Retinal pigment epithelial cell (primary cell): ENCODE measurements around the gene ST3GAL6.

ENCODE experiments used
- DNase-seq: peaks from one replicate; pipeline ENCODE4 v3.0.0-alpha.2; 2010; ENCODE audit warnings: low read depth
- H3K4me3 ChIP-seq: 2 replicates; pipeline ENCODE4 v1.5.1; 2011; ENCODE audit warnings: mild to moderate bottlenecking, low read length, control low read depth, moderate library complexity
- TF ChIP-seq, protein P1 (sequence below): conservative IDR thresholded peaks from 2 replicates; pipeline ENCODE4 v1.5.1; 2011; ENCODE audit warnings: low read depth, low read length, control low read depth, inconsistent platforms

The ST3GAL6 gene

DNA sequence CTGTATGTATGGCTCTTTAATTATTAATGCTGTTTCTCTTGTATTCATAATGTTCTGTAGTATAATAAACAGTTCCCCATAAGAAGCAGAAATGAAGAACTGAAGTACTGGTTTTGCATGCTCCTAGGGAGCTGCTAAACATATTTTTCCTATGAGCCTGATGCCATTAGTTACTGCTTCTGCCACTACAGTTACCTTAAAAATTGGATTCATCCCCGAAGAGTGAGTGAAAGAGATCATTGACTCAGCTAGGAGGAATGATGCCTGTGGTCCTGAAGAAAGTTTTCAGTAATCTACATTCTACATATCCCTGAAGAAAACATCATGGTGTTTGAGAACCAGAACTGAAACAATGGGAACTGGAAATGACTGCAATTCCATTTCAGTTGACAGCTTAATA lies 37.1 kb upstream of the ST3GAL6 start:
- TF ChIP-seq, protein P1, sequence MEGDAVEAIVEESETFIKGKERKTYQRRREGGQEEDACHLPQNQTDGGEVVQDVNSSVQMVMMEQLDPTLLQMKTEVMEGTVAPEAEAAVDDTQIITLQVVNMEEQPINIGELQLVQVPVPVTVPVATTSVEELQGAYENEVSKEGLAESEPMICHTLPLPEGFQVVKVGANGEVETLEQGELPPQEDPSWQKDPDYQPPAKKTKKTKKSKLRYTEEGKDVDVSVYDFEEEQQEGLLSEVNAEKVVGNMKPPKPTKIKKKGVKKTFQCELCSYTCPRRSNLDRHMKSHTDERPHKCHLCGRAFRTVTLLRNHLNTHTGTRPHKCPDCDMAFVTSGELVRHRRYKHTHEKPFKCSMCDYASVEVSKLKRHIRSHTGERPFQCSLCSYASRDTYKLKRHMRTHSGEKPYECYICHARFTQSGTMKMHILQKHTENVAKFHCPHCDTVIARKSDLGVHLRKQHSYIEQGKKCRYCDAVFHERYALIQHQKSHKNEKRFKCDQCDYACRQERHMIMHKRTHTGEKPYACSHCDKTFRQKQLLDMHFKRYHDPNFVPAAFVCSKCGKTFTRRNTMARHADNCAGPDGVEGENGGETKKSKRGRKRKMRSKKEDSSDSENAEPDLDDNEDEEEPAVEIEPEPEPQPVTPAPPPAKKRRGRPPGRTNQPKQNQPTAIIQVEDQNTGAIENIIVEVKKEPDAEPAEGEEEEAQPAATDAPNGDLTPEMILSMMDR, result no peak
- no peak for DNase-seq
- H3K4me3 ChIP-seq, result no peak overlapping the region

DNA sequence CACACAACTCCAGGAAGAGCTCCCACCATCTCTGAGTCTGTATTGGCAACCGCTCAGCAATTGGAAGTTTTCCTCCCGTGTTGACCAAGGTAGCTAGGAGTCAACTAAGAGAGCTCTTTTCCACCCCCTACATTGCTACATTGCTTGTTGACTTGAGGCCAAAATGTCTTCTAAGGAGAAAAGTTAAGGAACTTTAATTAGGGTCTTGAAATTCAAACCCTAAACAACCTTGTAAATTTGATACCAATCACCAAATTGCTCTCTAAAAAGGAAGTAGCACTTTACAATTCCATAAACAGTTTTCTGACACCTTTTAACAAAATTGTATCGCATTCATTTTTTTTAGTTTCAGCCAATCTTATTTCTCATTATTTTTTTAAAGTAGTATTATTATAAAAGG lies 35.5 kb upstream of the ST3GAL6 start:
- TF ChIP-seq, protein P1, result no peak
- no peak for DNase-seq
- no peak overlapping the region for H3K4me3 ChIP-seq

DNA sequence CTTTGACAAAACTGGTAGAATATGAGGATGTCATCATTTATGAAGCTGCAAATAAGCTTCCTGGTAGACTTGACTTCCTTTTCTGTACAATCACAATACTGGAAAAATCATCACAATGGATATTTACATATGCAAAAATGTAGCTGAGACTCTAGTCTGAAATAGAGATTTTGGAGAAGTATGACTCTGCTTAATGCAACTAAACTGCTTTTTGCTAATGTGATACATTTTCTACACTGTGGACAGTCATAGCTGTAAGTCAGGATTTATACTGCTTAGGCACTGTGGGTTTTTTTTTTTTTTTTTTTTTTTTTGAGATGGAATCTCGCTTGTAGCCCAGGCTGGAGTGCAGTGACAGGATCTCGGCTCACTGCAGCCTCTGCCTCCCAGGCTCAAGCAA lies 34.5 kb upstream of the ST3GAL6 start:
- no peak overlapping the region for H3K4me3 ChIP-seq
- TF ChIP-seq, protein P1, result no peak
- DNase-seq, result no peak

DNA sequence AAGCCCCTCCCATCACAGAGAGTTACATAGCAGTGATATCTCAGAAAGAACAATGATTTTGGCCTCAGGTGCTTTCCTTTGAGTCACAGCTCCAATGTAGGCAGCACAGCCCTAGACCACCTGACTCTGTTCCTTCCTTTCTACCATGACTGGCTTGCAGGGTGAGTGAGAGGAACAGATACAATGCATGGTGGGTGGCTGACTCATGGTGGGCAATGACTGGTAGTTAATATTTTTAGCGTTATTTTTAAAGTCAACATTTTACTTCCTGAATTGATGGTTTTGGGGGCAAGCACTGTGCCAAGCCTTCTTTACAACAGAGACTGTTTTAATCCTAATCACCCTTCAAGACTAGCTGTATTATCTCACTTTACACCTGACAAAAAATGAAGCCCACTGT lies 32.8 kb upstream of the ST3GAL6 start:
- H3K4me3 ChIP-seq, result no peak overlapping the region
- no peak for DNase-seq
- TF ChIP-seq, protein P1, result no peak

DNA sequence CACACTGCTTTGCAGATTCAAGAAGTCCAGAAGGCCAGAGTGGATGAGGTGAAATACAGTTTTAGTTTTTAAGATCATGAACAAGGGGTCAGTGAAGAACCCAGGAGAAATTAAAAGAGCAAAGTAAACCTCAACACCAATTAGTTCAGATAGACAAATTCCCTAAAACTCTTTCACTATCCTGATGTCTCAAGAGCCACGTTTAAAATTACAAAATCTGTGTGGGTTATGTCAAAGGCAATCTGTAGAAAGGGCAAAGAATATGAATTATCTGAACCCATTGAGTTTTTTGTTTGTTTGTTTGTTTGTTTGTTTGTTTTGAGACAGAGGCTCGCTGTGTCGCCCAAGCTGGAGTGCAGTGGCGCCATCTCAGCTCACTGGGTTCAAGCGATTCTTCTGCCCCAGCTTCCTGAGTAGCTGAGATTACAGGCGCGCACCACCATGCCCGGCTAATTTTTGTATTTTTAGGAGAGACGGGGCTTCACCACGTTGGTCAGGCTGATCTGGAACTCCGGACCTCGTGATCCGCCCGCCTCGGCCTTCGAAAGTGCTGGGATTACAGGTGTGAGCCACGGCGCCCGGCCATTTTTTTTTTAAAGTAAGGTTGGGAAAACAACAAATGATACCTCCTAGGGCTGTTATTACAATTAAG lies 32.1 kb upstream of the ST3GAL6 start:
- TF ChIP-seq, protein P1, result no peak
- no peak for DNase-seq
- H3K4me3 ChIP-seq, result no peak overlapping the region

DNA sequence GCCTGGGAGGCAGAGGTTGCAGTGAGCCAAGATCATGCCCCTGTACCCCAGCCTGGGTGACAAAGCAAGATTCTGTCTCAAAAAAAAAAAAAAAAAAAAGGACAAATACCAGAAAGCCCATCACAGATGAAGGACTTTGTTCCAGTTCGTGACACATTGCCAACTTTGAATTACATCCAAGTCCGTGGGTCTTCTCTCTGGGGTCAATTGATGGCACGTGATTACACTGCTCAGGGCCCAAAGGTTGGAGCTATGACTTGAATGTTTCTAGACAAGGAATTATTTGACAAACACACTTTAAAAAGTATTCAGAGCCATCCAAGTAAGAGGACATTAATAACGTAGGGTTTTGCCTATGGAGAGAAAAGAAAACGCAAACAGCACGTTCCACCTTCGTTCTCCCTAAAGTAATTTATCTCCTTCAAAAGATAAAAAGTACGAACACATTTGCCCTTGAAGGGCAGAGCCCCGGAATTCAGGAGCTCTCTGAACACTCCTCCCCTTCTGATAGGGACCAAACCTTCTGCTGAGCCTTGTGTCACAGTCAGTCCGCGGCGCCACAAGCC lies 31.3 kb upstream of the ST3GAL6 start:
- peak overlapping the region; percentile 90 for H3K4me3 ChIP-seq
- DNase-seq, result no peak
- TF ChIP-seq, protein P1, result no peak

DNA sequence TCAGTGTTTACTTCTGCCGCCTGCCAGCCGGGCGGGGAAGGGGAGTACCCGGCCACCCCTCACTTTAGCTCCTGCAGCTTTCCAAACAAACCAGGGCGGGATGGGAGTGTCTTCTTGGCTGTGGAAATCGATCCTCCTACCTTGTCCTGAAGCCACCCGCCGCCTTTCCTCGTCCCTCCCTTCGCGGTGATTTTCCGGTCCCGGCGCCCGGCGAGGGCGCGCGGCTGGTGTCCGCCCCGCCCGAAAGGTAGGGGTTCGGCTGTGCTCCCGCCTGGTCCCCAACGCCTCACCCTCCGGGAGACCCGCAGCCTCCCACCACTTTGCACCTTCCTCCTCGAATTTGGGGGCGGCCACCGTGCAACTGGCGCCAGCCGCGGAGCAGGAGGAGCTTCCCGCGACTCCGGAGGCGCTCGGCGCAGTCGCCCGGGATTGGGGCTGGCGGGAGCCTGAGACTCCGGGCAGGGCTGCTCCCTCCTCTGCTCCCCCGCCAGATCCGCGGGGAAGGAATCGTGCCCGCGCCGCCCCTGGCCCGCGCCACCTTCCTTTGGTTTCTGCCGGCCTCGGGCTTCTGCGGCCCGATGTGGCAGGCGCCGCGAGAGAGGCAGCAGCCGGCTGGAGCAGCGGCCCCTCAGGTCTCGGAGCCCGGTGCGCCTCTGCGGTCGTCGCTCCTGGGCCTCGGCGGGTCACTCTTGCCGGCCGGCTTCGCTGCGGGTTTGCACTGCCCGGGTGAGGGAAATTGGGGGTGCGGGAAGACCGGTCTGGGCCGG lies 30.7 kb upstream of the ST3GAL6 start:
- TF ChIP-seq, protein P1, result no peak
- peak overlapping the region; percentile 90 for H3K4me3 ChIP-seq
- no peak for DNase-seq
